Activated T-cell treated with anti-CD3 and anti-CD28 coated beads for 48 hours (primary cell): ENCODE measurements around the gene NOL6.
"Not testable (repeated sequence)": the region's sequence is repeated elsewhere in the genome, so short reads cannot be mapped to it uniquely, and the experiment has no call there.

Experiments
- DNase-seq: peaks from one replicate; pipeline ENCODE4 v3.0.0-alpha.2; 2020; ENCODE audit warnings: low read depth

Gene NOL6

DNA sequence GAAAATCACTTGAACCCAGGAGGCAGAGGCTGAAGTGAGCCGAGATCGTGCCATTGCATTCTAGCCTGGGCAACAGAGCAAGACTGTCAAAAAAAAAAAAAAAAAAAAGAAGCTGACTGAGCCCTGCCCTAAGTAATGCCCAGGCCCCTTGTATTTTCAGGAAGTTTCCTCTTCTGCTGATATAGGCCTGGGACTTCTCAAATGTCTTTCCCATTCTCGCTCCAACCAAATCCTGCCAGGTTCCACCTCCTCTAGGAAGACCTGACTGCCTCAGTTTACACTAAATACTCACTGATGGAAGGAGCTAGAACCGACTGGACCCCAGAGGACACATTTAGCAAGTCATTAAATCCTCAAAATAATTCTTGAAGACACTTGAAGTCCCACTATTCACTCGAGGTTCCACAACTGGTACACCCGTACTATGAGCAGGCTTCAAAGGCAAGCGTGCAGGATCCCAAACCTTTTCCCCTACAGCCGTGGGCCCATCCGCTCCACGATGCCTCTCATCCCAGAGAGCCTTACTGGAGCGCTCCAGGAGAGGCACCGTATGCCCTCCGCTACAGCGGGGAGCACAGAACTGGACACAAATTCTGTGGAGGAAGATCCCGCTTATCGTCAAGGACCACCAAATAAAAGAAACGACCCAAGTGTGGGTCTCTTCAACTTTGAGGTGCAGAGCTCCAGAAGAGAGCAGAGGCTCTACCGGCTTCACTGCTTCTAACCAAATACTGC lies 676 bp downstream of the NOL6 start:
- DNase-seq = no peak

DNA sequence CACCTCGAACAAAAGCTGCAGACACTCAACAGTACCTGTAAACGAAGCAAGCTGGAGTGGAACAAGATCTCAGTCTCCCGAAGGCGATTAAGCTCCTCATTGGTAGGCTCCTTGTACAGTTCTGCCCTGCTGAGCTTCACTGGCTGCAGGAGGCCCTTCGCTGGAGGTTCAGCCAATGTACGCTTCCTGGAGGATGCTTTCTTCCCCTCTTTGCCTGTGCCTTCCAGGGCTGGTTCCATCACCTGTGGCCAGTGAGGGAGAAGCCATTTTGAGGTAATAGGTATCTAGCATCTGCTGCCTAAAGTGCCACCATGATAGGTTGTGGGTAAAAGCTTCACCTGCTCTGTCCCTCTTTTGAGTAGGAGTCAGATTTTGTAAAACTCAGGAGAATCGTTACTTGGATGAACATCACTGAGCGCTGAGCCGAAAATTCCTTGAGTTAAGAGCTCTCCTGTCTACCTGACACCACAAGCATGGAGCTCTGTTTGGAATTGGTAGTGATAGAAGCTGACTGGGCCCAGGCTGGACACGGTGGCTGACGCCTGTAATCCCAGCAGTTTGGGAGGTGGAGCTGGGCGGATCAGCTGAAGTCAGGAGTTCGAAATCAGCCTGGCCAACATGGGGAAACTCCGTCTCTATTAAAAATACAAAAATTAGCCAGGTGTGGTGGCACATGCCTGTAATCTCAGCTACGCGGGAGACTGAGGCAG lies 1.4 kb downstream of the NOL6 start:
- DNase-seq = no peak

DNA sequence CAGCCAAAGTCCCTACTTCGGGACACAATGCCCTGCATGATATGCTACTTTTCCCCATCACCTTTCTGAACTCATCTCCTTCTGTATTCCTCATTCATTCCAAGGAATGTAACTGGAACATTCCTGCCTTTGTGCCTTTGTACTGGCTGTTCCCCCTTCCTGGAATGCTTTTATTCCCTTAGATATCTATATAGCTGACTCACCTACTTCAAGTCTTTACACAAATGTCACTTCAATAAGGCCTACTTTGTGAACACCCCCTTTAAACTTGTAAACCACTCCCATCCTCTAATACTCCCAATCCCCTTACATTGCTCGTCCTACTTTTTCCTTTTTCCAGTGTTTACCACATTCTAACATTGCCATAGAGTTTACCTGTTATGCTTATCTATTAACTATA lies 2.4 kb downstream of the NOL6 start:
- DNase-seq = no peak

DNA sequence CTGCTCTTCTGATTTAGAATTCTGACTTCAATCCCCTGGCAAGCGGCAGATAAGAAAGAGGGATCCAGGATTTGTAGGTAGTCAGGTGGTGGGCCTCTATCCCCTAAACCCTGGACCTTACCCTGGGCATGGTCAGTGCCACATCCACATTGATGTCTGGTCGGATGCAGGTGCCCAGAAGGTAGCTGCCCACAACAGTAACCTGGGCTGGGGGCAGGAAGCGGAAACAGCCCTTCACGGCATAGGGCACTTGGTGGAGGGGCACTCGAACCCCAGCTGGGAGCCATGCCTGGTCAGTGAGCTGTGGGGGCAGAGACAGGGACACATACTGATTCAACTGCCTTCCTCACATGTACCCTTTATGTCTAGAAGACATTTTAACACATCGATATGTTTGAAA lies 3.8 kb downstream of the NOL6 start:
- no peak for DNase-seq

DNA sequence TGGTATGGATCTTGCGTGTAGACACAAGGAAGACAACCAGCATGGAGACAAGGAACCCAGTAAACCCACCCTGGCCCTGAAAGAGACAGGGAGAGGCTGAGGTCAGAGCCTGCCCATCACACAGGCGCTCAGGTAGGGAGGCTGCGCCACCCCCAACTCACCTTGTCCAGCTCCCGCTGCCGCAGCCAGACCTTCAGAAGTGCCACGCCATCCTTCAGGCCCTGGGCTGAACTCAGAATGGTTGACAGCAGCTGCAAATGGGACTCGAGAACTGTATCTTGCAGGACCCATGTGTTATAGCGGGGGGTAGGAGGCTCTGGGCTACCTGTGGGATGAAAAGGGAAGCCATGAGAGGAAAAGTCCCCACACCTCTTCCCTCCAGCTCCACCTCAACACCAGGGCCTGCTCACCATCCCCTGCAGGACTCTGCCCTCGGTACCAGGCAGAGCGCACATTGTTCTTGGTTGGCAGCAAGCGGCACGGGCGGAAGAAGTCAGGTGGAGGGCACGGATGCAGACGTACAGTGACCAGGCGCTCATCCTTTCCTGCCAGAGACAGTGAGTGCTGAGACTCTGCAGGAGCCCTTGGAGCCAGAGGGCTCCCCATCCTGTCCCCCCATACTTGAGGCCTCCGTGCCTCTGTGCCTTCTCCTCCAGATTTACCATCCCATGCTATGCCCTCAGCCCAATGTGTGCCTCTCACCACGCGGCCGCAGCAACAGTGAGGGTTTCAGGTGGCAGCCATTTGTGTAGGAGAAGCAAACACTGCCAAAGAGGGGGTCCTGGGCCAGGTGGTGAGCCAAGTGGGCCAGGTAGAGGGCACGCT lies 4.7 kb downstream of the NOL6 start:
- DNase-seq = no peak

DNA sequence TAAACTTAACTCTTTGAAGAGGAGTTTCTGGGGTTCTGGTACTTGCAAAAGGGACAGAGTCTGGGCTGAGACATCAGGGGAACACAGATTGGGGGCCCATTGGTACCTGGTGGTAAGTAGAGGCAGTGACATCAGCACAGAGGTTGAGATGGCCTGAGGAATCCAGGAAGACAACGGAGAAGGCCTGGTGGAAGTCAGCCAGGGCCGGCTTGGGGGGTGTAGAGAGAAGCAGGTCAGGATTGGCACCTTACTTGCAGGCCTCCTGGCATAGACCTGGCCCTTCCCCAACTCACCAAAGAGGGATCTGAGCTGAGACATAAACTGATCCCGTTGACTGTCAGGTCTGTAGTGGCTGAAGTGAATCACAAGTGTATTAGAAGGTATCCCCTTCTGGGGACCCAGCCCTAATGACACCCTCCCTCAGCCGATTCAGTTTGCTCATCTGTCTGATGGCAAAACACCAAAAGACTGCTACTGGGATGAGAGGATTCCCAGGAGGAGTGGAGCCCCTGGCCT lies 5.5 kb downstream of the NOL6 start:
- DNase-seq = no peak

DNA sequence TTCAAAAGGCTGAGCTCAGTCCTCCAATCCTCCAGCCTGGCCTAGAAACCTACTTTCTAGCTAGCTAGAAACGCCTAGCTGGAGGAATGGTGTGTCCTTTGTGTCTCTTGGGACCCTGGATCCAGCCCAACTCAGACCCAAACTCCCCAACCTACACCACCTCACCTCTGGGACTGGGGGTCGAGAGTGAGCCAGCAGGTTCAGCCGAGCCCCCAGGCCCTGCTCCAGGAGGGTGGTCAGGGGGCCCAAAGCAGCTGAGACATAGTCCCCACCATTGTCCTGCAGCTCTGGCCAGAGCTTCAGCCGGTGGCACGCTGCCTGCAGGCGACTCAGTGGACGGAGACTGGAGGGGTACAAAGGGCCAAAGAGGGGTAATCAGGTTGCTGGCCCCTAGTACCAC lies 6.2 kb downstream of the NOL6 start:
- DNase-seq = no peak

DNA sequence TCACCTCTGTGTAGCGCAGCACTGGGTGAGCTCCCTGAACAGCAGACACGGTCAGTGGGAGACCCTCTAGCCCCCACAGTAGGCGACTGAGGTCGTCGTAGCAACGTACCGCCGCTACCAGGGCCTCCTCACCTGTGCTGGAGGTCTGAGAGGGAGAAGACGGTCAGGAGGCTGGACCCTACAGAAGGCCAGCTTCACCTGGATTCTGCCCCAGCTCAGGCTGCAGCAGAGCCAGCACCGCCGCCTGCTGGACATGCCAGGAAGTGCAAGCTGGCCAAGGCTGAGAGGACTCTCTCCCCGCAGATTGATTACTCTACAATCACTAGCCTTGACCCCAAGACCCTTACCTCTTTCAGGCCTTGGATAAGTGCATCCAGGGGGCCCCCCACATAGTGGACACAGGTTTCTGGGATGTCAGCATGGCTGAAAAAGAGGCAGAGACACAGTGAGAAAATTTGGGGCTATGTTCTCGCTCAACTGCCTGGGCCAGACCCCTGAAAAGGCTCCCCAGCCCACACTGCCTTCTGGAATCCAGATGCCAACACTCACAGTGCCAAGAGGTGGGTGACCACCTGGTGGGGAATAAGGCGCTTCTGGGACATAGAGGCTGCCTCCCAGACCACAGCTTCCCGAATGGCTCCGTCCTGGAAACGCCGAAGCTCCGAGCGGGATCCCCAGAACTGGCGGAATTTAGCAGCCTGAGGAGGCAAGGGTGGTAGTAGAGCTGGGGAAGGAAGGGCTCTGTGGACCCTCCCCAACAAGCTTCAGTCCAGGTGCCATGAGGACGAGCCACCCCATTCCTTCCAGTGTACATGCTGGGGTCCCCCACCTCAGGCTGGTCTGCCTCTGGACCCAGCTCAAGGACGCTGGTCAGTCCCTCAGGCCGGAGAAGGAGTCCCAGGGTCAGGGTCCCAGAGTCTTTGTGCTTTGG lies 6.9 kb downstream of the NOL6 start:
- DNase-seq = peak; percentile 67

DNA sequence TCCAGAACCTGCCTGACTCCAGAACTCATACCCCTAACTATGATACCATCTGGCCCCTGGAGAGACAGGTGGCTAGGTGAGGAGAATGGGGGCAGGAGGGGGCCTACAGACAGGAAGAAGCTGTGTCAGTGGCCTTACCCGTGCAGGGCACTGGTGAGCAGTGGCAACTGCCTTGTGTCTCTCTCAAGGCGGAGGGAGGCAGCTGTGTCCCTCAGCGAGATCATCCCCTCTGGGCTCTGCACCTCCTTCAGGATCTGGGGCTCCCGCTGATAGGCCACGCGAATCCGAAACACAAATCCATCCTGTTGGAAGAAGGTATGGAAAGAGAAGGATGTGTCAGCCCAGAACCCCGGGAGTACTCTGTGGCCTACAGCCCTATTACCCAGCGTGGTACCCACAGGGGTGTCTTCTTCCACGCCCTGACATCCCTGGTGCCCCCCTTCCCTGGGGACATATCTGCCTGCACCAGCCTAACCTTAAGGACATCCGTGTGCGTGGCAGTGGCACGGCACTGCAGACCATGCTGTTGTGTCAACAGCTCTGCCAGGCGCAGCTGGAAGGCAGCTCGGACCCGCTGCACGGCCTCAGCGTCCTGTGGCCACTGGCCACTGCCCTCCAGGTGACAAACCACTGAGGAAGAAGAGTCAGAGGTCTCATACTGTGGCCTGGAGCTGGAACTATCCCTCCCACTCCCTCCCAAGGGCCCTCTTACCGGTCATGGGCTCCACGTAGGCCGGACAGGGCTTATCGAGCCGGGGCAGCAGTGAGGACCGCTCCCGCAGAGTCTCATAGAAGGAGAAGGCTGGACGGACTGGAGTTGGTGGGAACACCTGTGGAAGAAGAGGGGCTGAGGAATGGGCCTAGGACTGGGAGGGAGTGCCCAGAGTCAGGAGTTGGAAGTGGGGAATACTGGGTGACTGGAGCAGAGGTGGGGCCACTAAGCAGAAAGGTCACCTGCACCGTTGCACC lies 7.8 kb downstream of the NOL6 start:
- DNase-seq = no peak

DNA sequence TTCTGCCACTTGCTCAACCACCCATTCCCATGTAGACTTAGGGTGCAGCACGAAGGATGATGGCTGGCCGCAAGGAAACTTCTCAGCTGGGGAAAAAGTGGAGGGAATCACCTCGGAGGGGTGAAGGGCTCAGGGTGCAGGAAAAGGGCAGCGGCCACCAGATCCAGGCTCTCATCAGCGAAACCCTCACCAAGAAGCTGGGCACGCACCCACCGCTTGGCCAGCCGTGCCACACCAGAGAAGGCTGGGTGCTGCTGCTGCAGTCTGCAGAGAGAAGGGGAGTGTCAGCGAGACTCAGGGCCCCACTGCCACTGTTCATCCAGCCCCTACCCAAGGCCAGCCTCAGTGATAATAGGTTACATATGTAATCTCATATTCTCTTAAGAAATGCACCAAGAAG lies 8.6 kb downstream of the NOL6 start:
- DNase-seq = no peak

DNA sequence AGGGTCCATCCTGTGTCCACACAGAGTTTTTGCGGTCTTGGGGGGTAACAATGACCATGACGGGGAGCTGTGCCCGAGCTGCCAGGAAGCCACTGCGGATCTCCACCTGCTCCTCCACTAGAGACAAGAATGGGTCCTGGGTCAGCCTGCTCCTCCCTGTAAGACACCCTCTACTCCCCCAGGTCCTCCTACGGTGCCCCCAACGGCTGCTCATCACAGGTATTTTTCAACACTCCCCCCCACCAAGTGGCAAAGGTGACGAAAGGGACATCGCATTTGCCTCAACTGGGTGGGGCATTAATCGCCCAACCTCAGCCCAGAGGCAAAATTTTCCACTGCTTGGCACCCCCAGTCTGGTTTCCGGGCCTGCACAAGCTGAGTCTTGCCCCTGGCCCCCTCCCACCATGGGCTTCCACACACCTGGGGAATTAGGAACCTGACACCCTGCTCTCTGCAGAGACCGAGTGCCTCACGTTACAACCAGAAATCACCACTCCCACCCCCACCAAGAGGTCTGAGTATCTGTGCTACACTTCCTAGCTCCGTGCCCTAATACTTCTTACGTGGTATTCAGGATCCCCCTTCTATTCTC lies 9.6 kb downstream of the NOL6 start:
- DNase-seq = no peak

DNA sequence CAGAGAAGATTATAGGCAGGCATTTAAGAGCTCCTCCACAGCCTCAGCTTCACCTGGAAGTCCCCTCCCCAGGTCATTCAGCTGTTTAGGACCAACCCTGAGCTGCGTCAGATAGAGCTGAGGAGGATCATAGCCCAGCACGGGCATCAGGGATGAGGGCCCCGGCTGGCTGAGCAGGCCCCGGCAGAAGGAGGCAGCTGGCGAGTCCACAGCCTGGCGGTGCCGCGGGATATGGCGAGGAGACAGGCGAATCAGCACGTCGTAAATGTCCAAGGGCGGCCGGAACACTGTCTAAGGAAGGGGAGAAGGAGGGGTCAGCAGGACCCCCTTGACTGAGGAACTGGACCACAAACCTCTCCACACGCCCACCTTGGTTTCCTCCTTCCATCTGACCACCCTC lies 10.6 kb downstream of the NOL6 start:
- no peak for DNase-seq

DNA sequence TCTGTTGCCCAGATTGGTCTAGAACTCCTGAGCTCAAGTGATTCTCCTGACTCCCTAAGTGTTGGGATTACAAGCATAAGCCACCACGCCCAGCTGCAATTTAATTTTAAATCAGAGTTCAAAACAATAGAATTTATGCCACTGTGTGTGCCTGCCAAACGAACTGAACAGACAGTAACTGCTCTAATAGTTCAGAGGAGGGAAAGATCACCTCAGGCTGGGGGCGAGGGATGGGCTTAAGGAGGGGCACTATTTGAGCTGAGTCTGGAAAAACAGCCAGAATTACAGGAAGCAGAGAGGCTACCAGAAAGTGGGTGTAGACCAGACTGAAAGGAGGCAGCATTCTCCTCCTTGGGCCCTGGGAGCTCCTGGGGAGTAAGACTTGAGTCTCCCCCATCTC lies 12.2 kb downstream of the NOL6 start:
- no peak for DNase-seq

DNA sequence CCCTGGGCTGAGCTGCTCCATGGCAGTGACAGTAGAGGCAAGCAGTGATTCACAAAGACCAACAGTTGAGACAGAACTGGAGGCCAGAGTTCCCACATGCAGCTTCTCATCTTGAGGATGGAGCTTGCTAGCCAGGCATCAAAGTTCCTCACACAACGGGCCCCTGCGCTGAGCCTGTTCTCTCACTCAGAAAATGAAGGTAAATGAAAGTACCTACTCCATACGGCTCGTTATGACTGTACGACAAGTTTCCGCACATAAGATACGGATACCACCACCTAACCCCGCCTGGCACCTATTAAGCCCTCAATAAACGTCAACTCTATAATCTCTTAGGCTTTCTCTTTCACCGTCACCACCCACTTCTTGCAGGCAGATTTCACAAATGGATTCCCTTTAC lies 12.9 kb downstream of the NOL6 start:
- no peak for DNase-seq

DNA sequence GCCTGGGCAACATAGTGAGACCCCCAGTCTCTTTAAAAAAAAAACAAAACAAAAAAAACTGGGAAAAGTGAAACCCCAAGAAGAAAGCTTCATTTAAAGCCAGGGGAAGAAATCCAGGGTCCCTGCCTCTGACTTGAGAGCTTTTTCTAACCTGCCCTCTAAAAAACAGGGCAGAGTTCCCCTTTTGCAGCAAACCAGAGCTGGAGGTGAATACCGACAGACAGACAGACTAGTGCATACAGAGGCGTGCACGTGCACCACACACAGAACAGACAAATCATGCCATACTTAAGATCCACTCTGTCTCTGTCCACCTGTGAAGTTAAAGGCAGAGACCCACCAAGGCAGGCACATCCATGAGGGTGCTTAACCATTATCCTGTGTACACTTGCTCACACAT lies 14.6 kb downstream of the NOL6 start:
- no peak for DNase-seq

DNA sequence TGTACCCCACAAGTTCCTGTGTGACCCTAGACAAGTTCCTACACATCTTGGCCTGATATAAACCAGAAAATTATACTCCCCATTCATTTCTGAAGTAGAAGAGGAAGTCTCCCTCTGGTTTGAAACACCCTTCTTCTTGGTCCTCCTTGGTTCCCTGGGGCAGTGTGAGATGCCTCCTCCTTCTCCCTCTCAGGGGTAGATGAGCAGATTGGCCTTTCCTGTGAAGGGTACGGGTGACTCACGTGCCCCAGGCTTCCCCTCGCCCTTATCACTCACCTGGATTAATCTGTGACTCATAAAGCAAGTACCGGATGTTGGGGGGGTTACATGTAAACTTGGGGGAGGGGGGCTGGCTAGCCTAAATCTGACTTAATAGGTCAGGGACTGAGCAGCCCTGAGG lies 15.3 kb downstream of the NOL6 start:
- peak; percentile 57 for DNase-seq

DNA sequence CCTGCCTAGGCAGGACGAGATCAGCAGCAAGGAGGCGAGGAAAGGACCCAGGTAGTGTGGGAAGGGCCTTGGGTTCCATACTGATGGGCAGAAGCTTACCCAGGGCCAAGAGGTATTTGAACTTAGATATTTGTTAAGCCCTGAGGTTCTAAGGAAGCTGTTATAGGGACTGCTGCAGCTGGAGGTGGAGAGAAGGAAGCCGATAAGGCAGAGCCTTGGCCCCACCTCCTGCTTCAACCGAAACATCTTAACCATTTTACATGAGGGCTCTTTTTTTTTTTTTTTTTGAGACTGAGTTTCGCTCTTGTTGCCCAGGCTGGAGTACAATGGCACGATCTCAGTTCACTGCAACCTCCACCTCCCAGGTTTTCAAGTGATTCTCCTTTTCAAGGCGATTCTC lies 17.8 kb downstream of the NOL6 start:
- DNase-seq = no peak

DNA sequence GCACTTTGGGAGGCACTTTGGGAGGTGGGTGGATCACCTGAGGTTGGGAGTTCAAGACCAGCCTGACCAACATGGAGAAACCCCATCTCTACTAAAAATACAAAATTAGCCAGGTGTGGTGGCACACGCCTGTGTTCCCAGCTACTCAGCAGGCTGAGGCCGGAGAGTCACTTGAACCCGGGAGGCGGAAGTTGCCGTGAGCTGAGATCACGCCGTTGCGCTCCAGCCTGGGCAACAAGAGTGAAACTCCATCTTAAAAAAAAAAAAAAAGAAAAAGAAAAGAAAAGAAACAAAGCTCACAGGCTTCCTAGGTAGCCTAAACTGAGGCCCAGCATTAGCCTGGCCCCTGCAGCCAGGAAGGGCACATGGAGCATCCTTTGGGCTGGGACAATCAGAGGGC lies 18.3 kb downstream of the NOL6 start:
- not testable (repeated sequence) for DNase-seq

DNA sequence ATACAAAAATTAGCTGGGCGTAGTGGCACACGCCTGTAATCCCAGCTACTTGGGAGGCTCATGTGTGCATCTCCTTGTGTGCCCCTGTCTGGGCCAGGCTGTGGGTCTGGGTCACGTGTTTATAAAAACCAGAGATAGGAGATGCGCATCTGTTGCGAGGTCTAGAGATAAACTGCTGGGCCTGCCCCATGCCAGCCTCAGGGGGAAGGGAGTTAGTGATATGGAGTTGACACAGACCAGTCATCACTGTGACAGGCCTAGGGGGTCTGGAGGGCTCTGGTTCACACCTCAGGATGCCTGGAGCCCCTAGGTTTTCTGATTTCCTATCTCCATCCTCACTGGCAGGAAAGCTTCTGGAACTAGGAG lies 19.1 kb downstream of the NOL6 start:
- not testable (repeated sequence) for DNase-seq

DNA sequence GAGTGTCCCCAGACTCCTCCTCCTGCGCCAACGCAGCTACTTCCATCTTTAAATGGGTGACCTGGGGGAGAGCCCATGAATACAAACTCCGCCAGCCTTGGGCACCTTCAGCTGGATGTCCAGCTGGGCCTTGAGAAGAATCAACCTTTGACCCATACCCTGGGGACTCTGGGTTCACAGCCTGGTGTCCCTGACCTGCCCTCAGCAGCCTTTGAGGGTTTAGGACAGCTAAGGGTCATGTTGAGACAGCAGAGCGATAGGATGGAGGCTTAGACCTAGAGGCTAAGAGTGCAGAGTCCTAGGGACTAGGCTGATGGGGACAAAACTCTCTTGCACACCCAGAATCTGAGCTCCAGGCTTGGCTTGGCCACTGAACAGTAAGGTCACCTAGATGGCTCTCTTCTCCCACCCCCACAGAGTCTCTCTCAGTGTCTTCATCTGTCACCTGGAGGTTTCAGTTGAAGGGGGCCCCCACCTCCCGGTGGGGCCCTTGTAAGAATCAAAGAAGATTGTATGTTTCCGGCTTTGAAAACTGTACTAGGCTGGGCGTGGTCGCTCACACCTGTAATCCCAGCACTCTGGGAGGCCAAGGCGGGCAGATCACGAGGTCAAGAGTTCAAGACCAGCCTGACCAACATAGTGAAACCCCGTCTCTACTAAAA lies 19.6 kb downstream of the NOL6 start:
- no peak for DNase-seq
